Neural crest cell (in vitro differentiated cells): Measurements from ENCODE around the gene PPM1D. TPM values are rescaled to one million over a fixed set of nuclear protein-coding genes. Genes with fewer than 3 reads are reported as not detected.

Experiments used
- DNase-seq: peaks from one replicate; pipeline ENCODE4 v3.0.0; 2021; ENCODE audit warnings: low read depth, mixed read lengths, low spot score
- H3K27ac Mint-ChIP-seq: one replicate; pipeline ENCODE4 v1.8.0; 2021; ENCODE audit warnings: mild to moderate bottlenecking, mixed read lengths; ENCODE audit not compliant: unreplicated experiment
- H3K27me3 Mint-ChIP-seq: 2 replicates; pipeline ENCODE4 v1.8.0; 2021; ENCODE audit warnings: low read depth, mild to moderate bottlenecking, mixed read lengths
- H3K36me3 Mint-ChIP-seq: 2 replicates; pipeline ENCODE4 v1.8.0; 2021; ENCODE audit warnings: low read depth, mild to moderate bottlenecking, mixed read lengths
- H3K4me1 Mint-ChIP-seq: 2 replicates; pipeline ENCODE4 v1.8.0; 2021; ENCODE audit warnings: mixed read lengths
- H3K4me3 Mint-ChIP-seq: one replicate; pipeline ENCODE4 v1.8.0; 2021; ENCODE audit warnings: mild to moderate bottlenecking, mixed read lengths
- H3K9me3 Mint-ChIP-seq: 2 replicates; pipeline ENCODE4 v1.8.0; 2021; ENCODE audit warnings: mixed read lengths
- total RNA-seq: library from RNA; stranded (reverse); gene quantifications from 2 replicates; pipeline ENCODE4 v1.2.1, GENCODE V29; 2021
- TF ChIP-seq, protein P1 (sequence below): fragments of 200-600 bp; sonication (generic); conservative IDR thresholded peaks from 2 replicates; pipeline ENCODE4 v1.5.0; 2021; ENCODE audit warnings: antibody characterized with exemption, mild to moderate bottlenecking

PPM1D gene
- total RNA-seq, 1 donor from 2014 or later, result 23.8 TPM

DNA sequence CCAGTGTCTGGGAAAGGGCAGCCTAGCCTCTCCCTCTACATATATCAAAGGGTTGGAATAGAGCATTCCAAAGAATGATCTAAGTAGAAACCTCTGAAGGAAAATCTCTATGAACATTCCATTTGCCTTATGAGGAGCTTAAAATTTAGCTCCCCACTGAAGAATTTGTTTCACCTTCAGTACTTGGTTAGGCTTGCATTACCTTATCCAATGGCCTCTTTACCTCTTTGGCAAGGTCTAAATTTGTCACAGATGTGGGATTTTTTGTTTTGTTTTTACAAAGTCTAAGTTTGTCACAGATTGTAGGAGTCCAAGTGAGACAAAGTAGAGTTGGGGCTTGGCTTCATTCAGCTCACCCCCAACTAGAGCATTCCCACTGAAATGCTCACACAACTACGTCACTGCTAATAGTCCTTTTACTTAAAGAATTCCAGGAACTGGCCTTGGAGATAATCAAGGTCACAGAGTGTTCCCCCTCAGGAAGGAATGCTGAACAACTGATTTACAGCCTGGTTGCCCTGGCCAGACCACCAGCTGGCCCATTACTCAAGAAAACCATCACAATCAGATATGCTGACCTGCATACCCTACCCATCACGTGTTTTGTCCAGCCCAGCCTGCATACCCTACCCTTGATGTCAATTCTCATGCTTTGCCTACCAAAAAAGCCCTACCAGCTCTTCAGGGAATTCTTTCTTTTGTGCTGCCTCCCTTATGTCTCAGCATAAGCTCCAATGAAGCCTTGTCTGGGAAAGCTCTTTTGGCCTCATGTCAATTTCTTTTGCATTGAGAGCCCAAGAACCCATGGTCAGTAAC, 26.5 kb upstream of the PPM1D start:
- peaks cover 4% of the 10 kb centered on the region for H3K9me3 Mint-ChIP-seq
- H3K36me3 Mint-ChIP-seq, result no peaks in the 10 kb centered on the region
- TF ChIP-seq, protein P1, sequence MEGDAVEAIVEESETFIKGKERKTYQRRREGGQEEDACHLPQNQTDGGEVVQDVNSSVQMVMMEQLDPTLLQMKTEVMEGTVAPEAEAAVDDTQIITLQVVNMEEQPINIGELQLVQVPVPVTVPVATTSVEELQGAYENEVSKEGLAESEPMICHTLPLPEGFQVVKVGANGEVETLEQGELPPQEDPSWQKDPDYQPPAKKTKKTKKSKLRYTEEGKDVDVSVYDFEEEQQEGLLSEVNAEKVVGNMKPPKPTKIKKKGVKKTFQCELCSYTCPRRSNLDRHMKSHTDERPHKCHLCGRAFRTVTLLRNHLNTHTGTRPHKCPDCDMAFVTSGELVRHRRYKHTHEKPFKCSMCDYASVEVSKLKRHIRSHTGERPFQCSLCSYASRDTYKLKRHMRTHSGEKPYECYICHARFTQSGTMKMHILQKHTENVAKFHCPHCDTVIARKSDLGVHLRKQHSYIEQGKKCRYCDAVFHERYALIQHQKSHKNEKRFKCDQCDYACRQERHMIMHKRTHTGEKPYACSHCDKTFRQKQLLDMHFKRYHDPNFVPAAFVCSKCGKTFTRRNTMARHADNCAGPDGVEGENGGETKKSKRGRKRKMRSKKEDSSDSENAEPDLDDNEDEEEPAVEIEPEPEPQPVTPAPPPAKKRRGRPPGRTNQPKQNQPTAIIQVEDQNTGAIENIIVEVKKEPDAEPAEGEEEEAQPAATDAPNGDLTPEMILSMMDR, result no peak
- H3K4me3 Mint-ChIP-seq, result no peak overlapping the region
- H3K4me1 Mint-ChIP-seq, result peaks cover 9% of the 10 kb centered on the region
- DNase-seq, result no peak
- no peaks in the 10 kb centered on the region for H3K27me3 Mint-ChIP-seq
- no peak overlapping the region for H3K27ac Mint-ChIP-seq

DNA sequence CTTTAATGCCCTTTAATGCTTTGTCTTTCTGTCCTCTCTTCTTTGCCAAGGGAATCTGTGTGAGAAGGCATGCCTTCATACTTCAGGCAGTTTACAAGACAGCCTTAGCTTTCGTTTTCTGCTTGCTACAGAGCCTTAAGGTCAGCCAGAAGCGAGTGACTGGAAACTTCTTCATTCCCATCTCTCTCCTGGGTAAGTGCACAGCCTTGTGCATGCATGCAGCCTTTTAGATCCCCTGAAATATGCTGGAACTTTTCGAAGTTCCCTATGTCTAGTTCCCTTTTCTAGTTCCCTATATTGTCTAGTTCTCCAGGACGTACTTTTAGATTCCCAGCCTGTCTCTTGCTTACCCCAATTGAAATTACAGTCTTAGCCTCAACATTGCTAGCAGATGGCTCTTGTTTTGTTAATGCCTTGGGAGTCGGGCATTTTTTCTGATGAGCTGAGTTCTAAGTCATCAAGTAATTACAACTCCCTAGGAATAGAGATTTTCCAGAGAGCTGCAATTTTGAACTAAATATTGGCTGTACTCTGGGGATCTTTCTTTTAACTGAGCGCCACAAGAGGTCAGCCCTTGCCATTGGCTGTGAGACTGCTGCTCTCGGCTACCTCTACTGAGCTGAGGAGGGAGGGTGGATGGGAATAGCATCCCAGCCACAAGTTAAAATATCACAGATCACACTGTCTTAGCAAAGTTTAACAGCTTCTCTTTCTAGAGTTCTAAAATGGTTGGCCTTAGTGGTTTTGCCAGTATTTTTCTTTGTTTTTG, 22.7 kb upstream of the PPM1D start:
- no peak overlapping the region for H3K27ac Mint-ChIP-seq
- no peak overlapping the region for H3K4me3 Mint-ChIP-seq
- TF ChIP-seq, protein P1, result no peak
- peaks cover 4% of the 10 kb centered on the region for H3K9me3 Mint-ChIP-seq
- no peak for DNase-seq
- H3K36me3 Mint-ChIP-seq, result no peaks in the 10 kb centered on the region
- H3K4me1 Mint-ChIP-seq, result peaks cover 6% of the 10 kb centered on the region
- H3K27me3 Mint-ChIP-seq, result no peaks in the 10 kb centered on the region

DNA sequence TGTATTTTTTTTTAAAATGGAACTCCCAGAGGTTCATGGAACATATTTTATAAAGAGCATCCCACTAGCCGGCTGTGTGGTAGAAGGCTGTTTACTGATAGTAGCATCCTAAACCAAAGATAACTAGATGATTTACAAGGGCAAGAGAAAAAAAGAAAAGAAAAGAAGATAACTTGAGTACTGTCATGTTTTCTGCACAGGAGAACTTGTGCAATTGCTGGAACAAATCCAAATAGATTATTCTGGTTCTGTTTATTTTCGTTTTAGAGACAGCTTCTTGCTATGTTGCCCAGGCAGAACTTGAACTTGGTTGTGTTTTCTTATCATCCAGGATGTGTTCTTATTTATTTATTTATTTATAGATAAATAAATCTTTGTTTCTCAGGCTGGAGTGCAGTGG, 20.9 kb upstream of the PPM1D start:
- Mint-ChIP-seq H3K4me3 (no peak overlapping the region), H3K36me3 (no peaks in the 10 kb centered on the region), H3K4me1 (peaks cover 6% of the 10 kb centered on the region), H3K27ac (no peak overlapping the region), H3K9me3 (peaks cover 4% of the 10 kb centered on the region), H3K27me3 (no peaks in the 10 kb centered on the region)
- DNase-seq, result no peak
- TF ChIP-seq, protein P1, result no peak

DNA sequence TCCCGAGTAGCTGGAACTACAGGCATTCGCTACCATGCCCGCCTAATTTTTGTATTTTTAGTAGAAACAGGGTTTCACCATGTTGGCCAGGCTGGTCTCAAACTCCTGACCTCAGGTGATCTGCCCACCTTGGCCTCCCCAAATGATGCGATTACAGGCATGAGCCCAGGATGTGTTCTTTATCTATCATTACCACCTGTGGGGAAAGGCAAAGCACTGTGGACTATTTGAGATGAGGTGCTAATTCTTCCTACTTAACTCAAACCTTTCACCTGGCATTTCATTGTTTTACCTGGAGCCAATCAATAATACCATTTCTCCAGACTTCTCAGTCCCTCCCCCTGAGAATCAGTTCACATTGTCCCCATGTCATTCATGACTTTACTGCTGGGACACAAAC, 20.4 kb upstream of the PPM1D start:
- Mint-ChIP-seq H3K27ac (no peak overlapping the region), H3K4me1 (peaks cover 6% of the 10 kb centered on the region), H3K36me3 (no peaks in the 10 kb centered on the region), H3K27me3 (no peaks in the 10 kb centered on the region), H3K9me3 (peaks cover 4% of the 10 kb centered on the region), H3K4me3 (no peak overlapping the region)
- no peak for DNase-seq
- TF ChIP-seq, protein P1, result no peak

DNA sequence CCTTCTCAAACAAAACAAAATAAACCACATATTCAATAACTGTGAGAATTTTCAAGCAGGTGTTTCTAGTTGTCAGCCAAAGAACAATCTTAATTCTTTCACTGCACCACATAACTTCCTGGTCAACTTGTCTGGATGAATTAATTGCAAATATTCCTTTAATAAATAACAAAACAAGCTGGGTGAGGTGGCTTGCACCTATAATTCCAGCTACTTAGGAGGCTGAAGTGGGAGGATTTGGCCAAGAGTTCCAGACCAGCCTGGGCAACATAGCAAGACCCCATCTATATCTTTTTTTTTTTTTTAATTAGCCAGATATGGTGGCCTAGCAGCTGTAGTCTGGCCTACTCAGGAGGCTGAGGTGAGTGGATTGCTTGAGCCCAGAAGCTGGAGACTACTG, 17.0 kb upstream of the PPM1D start:
- no peak for DNase-seq
- Mint-ChIP-seq H3K27ac (no peak overlapping the region), H3K36me3 (no peaks in the 10 kb centered on the region), H3K4me1 (no peaks in the 10 kb centered on the region), H3K9me3 (no peaks in the 10 kb centered on the region), H3K4me3 (no peak overlapping the region), H3K27me3 (no peaks in the 10 kb centered on the region)
- TF ChIP-seq, protein P1, result no peak
